PC-3 (cell line): ENCODE measurements around the gene BOD1. TPM values are rescaled to one million over a fixed set of nuclear protein-coding genes. Genes with fewer than 3 reads are reported as not detected.

Experiments
- ATAC-seq: fragments of 200-7000 bp; cut with Tn5 transposase; 2 replicates; pipeline ENCODE4 v1.9.1; 2020; ENCODE audit warnings: mild to moderate bottlenecking, moderate library complexity
- BruUV-seq: library from RNA; stranded (reverse); fragments of 400-500 nt; replicated peaks from 2 replicates; lab custom pipeline; 2021; lab: Mats Ljungman, UMichigan
- CTCF ChIA-PET: fragments of 300-600 bp; sonication (Branson Sonifier 250); formaldehyde crosslinking; loops from one replicate; lab custom pipeline; 2022; ENCODE audit warnings: antibody characterized with exemption; lab: Charles Lee
- POLR2A ChIA-PET: fragments of 300-600 bp; sonication (Branson Sonifier 250); formaldehyde crosslinking; loops from one replicate; lab custom pipeline; 2022; ENCODE audit warnings: antibody characterized with exemption; ENCODE audit not compliant: unreplicated experiment; lab: Charles Lee
- DNase-seq: peaks from one replicate; pipeline ENCODE4 v3.0.0-alpha.2; 2015
- H2AFZ ChIP-seq: fragments of 300-600 bp; sonication (generic); 2 replicates; pipeline ENCODE4 v1.6.0; 2016; ENCODE audit warnings: antibody characterized with exemption, low read length
- H3F3A ChIP-seq: fragments of 300-600 bp; sonication (generic); one replicate; pipeline ENCODE4 v1.6.0; 2017; ENCODE audit warnings: antibody characterized with exemption, low read length, control low read depth, mild to moderate bottlenecking; ENCODE audit not compliant: unreplicated experiment
- H3K27ac ChIP-seq: fragments of 300-600 bp; sonication (generic); 2 replicates; pipeline ENCODE4 v1.5.1; 2016; ENCODE audit warnings: mild to moderate bottlenecking, low read length
- H3K27me3 ChIP-seq: fragments of 300-600 bp; sonication (generic); 2 replicates; pipeline ENCODE4 v1.6.1; 2016; ENCODE audit warnings: low read length, mixed read lengths
- H3K36me3 ChIP-seq: fragments of 300-600 bp; sonication (generic); 2 replicates; pipeline ENCODE4 v1.6.1; 2016; ENCODE audit warnings: low read depth, mixed run types, low read length, mixed read lengths
- H3K4me1 ChIP-seq: fragments of 300-600 bp; sonication (generic); 2 replicates; pipeline ENCODE4 v1.5.1; 2016; ENCODE audit warnings: low read length; ENCODE audit not compliant: insufficient read depth
- H3K4me2 ChIP-seq: fragments of 300-600 bp; sonication (generic); 2 replicates; pipeline ENCODE4 v1.6.0; 2016; ENCODE audit warnings: low read length
- H3K4me3 ChIP-seq: fragments of 300-600 bp; sonication (generic); 2 replicates; pipeline ENCODE4 v1.5.1; 2016; ENCODE audit warnings: mild to moderate bottlenecking, low read length, mixed read lengths
- H3K79me2 ChIP-seq: fragments of 300-600 bp; sonication (generic); 2 replicates; pipeline ENCODE4 v1.6.1; 2017; ENCODE audit warnings: low read length, mixed read lengths
- H3K9ac ChIP-seq: fragments of 300-600 bp; sonication (generic); 2 replicates; pipeline ENCODE4 v1.6.0; 2016; ENCODE audit warnings: mild to moderate bottlenecking, low read length
- H3K9me2 ChIP-seq: fragments of 300-600 bp; sonication (generic); replicated peaks from 2 replicates; pipeline ENCODE4 v1.6.1; 2016; ENCODE audit warnings: mixed run types, low read length, mixed read lengths
- H3K9me3 ChIP-seq: fragments of 300-600 bp; sonication (generic); 2 replicates; pipeline ENCODE4 v1.6.1; 2016; ENCODE audit warnings: low read length, mixed read lengths
- H4K20me1 ChIP-seq: fragments of 300-600 bp; sonication (generic); 2 replicates; pipeline ENCODE4 v1.6.1; 2016; ENCODE audit warnings: low read length, mixed read lengths
- EZH2 ChIP-seq: fragments of 300-600 bp; sonication (generic); IDR thresholded peaks from one replicate; pipeline ENCODE4 v1.6.1; 2017; ENCODE audit warnings: antibody characterized with exemption, mild to moderate bottlenecking, low read length; ENCODE audit not compliant: unreplicated experiment
- EZH2phosphoT487 ChIP-seq: fragments of 300-600 bp; sonication (generic); IDR thresholded peaks from 2 replicates; pipeline ENCODE4 v1.6.1; 2018; ENCODE audit warnings: mild to moderate bottlenecking, antibody characterized with exemption, low read length, borderline replicate concordance
- intact Hi-C: fragments of 100-400 bp; cut with micrococcal nuclease; formaldehyde crosslinking; loops from 2 replicates; pipeline ENCODE4 v1.9.0; 2023
- total RNA-seq: library from RNA; depleted of rRNA; stranded (reverse); fragments of >200 nt; gene quantifications from 2 replicates; pipeline ENCODE4 v1.2.3, GENCODE V29; 2014
- TF ChIP-seq, protein P1 (sequence below): fragments of 300-600 bp; sonication (generic); conservative IDR thresholded peaks from 2 replicates; pipeline ENCODE4 v1.5.1; 2017; ENCODE audit warnings: antibody characterized with exemption, low read depth, mild to moderate bottlenecking, low read length

The BOD1 gene
- total RNA-seq, 1 experiment from 2014 or later, result 153 TPM

GRCh38 chr5:173563246-173563645 lies 53.2 kb downstream of the BOD1 start:
- no peak overlapping the region for H3K27ac ChIP-seq
- peaks cover 3% of the 10 kb centered on the region; the same call in 1 of the 2 replicates for H3K27me3 ChIP-seq
- ChIA-PET CTCF (no interaction called here), POLR2A (no interaction called here)
- H3K9me3 ChIP-seq, result no peaks in the 10 kb centered on the region
- TF ChIP-seq EZH2 (no peak), EZH2phosphoT487 (no peak)
- TF ChIP-seq, protein P1, sequence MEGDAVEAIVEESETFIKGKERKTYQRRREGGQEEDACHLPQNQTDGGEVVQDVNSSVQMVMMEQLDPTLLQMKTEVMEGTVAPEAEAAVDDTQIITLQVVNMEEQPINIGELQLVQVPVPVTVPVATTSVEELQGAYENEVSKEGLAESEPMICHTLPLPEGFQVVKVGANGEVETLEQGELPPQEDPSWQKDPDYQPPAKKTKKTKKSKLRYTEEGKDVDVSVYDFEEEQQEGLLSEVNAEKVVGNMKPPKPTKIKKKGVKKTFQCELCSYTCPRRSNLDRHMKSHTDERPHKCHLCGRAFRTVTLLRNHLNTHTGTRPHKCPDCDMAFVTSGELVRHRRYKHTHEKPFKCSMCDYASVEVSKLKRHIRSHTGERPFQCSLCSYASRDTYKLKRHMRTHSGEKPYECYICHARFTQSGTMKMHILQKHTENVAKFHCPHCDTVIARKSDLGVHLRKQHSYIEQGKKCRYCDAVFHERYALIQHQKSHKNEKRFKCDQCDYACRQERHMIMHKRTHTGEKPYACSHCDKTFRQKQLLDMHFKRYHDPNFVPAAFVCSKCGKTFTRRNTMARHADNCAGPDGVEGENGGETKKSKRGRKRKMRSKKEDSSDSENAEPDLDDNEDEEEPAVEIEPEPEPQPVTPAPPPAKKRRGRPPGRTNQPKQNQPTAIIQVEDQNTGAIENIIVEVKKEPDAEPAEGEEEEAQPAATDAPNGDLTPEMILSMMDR, result no peak
- DNase-seq (no peak), ATAC-seq (no peak)
- no peak overlapping the region for H3K4me3 ChIP-seq
- H3K9me2 ChIP-seq, result no peaks in the 10 kb centered on the region
- no peak overlapping the region for H3K4me2 ChIP-seq
- no peak overlapping the region for H2AFZ ChIP-seq
- intact Hi-C loops, result no loop called here
- peaks cover 18% of the 10 kb centered on the region for H3K4me1 ChIP-seq
- no peak overlapping the region for H3K9ac ChIP-seq
- BruUV-seq, result no TSS peak
- no peaks in the 10 kb centered on the region for H3K36me3 ChIP-seq
- H3K79me2 ChIP-seq, result no peaks in the 10 kb centered on the region
- H3F3A ChIP-seq, result peaks cover 6% of the 10 kb centered on the region
- H4K20me1 ChIP-seq, result no peaks in the 10 kb centered on the region

- peaks cover 11% of the 10 kb centered on the region for H3K4me1 ChIP-seq
- intact Hi-C loops, result no loop called here
- no peak for ATAC-seq
- H3K9ac ChIP-seq, result no peak overlapping the region
- no peaks in the 10 kb centered on the region for H3K36me3 ChIP-seq
- H3K79me2 ChIP-seq, result no peaks in the 10 kb centered on the region
- BruUV-seq, result no TSS peak
- TF ChIP-seq EZH2 (no peak), EZH2phosphoT487 (no peak)
- TF ChIP-seq, protein P1, result no peak
- H3K27ac ChIP-seq, result no peak overlapping the region
- H2AFZ ChIP-seq, result no peak overlapping the region
- no peak overlapping the region for H3K4me2 ChIP-seq
- POLR2A ChIA-PET, result no interaction called here
- no peaks in the 10 kb centered on the region for H3K9me3 ChIP-seq
- DNase-seq, result no peak
- no peaks in the 10 kb centered on the region for H4K20me1 ChIP-seq
- H3K9me2 ChIP-seq, result no peaks in the 10 kb centered on the region
- CTCF ChIA-PET, result no interaction called here
- no peaks in the 10 kb centered on the region for H3F3A ChIP-seq
- H3K27me3 ChIP-seq, result peaks cover 3% of the 10 kb centered on the region; the same call in 1 of the 2 replicates
- no peak overlapping the region for H3K4me3 ChIP-seq
Measured at GRCh38 chr5:173562451-173562850, 54.0 kb downstream of the BOD1 start.
